Activated CD8-positive, alpha-beta memory T cell treated with anti-CD3 and anti-CD28 coated beads, Interleukin-2, amount 50 U/mL, for 24 hours (primary cell): ENCODE data around the gene HNRNPD.
"Not testable (repeated sequence)": the region's sequence is repeated elsewhere in the genome, so short reads cannot be mapped to it uniquely, and the experiment has no call there.

Source experiments
- DNase-seq: peaks from one replicate; pipeline ENCODE4 v3.0.0-alpha.2; 2020; ENCODE audit errors: extremely low read depth

Gene HNRNPD, protein sequence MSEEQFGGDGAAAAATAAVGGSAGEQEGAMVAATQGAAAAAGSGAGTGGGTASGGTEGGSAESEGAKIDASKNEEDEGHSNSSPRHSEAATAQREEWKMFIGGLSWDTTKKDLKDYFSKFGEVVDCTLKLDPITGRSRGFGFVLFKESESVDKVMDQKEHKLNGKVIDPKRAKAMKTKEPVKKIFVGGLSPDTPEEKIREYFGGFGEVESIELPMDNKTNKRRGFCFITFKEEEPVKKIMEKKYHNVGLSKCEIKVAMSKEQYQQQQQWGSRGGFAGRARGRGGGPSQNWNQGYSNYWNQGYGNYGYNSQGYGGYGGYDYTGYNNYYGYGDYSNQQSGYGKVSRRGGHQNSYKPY

DNA sequence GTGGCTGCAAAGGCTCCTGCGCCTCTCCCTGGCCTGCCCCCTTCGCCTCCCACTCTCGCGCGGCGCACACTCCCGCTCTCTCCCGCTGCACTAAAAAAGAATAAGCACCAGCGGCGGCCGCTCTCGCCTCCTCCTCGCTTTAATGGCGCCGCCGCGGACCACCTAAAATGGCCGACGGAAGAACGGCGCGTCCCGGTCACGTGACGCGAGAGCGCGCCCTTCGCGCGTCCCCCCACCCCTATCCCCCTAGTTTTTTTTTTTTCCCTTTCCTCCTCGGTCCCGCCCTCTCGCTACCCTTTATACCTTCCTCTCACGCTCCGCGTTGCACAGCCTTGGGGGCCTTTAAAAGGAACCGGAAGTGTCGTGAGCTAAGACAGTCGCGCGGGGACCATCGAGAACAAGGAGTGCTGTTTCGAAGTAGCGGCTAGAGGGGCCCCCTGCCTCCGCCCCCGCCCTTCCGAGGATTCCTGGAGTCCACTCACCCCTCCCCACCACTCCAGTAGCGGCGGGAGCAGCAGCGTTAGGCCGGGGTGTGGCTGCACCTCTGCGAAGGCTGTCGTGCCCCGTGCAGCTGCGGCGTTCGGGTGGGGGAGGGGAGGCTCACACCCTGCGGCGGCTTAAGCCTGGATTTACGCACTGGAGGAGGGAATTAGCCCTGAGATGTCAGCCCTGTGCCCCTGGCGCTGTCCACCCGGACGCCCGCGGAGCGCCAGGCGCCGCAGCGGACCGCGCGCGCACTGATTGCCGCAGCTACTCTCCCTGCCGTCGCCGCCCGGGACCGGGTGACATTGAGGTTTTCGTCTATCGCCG lies at the start of gene HNRNPD:
HNRNPD (minus strand) TSS at position 176 of the 810 bp plus-strand sequence. CDS start 313 bp downstream, outside the sequence.
- peak; percentile 83 for DNase-seq

DNA sequence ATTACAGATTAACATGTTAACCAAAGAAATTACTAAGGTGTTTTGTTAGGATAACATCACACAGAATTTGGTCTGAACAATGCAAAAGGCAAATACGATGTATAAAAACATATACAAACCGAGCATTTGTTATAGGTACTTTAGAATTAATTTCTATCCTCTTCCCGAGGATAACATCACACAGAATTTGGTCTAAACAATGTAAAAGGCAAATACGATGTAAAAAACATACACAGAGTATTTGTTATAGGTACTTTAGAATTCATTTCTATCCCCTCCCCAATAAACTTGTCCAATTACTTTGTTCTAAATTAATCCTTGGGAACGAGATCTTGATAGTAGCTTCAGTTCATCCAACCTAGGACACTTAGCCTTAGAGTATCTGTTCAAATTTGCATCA lies 48.8 kb upstream of the HNRNPD start:
- DNase-seq: no peak

DNA sequence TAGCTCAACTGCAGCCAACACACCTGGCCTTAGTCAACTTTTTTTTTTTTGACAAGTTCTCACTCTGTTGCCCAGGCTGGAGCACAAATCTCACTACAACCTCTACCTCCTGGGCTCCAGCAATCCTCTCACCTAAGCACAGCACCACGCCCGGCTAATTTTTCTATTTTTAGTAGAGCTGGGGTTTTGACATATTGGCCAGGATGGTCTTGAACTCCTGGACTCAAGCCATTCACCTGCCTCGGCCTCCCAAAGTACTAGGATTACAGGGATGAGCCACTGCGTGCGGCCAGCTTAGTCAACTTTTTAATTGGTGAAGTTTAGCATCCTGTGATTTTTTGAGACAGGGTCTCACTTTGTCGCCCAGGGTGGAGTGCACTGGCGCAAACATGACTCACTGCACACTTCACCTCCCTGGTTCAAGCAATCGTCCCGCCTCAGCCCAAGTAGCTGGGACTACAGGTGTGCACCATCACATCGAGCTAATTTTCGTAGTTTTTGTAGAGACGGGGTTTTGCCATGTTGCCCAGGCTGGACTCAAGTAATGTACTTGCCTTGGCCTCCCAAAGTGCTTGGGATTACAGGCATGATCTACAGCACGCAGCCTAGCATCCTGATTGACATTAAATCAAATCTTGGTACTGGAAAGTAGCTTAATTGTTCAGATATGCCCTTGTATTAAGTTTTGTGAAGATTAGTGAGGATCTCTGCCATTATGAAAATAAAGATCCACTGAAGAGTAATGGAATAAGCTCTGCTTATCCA lies 48.2 kb upstream of the HNRNPD start:
- no peak for DNase-seq

DNA sequence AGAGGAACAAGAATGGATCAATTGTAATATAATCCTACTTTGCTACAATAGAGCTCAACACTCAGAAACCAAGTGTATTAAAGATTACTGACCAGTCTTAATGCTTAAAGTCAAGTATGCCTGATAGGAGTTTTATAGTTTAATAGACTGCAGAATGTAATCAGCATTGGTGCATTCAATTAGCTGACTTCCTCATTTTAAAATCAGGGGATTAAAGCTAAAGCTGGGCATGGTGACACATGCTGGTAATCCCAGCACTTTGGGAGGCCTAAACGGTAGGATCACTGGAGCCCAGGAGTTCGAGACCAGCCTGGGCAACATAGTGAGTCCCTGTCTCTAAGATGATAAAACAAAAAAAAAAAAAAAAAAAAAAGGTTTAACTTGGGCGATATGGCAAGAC lies 45.7 kb upstream of the HNRNPD start:
- no peak for DNase-seq

DNA sequence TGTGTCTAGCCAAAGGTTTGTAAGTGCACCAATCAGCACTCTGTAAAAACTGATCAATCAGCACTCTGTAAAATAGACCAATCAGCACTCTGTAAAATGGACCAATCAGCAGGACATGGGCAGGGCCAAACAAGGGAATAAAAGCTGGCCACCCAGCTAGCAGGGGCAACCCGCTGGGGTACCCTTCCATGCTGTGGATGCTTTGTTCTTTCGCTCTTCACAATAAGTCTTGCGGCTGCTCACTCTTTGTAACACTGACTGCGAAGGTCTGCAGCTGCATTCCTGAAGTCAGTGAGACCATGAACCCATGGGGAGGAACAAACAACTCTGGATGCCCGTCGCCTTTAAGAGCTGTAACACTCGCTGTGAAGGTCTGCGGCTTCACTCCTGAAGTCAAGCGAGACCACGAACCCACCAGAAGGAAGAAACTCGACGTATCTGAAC lies 42.2 kb upstream of the HNRNPD start:
- DNase-seq: no peak

- DNase-seq: not testable (repeated sequence)
Observed at GRCh38 chr4:82415061-82415460, 41.3 kb upstream of the HNRNPD start.

DNA sequence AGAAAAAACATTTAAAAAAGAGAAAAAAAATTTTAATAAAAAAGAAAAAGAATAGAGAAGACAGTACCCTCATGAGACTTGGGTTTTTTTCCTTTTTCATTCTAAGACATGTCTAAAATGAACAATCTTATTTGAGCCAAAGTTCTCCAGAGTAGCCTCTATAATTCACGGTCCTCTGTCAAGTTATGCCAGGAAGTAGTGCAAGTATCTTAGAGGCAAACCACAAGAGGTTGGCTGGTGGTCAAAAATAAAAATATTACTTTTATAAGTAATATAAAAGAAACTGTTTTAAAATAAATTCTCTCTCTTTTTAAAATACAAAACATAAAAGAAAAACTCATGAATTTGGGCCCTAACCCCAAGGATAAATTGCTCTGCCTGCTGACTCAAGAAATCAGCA lies 29.9 kb upstream of the HNRNPD start:
- no peak for DNase-seq

- no peak for DNase-seq
Observed at GRCh38 chr4:82402196-82402775, 28.5 kb upstream of the HNRNPD start.

- DNase-seq: no peak
Observed at GRCh38 chr4:82401600-82401999, 27.8 kb upstream of the HNRNPD start.

- no peak for DNase-seq
Observed at GRCh38 chr4:82398263-82398662, 24.5 kb upstream of the HNRNPD start.

- DNase-seq: no peak
Observed at GRCh38 chr4:82397527-82397926, 23.7 kb upstream of the HNRNPD start.

DNA sequence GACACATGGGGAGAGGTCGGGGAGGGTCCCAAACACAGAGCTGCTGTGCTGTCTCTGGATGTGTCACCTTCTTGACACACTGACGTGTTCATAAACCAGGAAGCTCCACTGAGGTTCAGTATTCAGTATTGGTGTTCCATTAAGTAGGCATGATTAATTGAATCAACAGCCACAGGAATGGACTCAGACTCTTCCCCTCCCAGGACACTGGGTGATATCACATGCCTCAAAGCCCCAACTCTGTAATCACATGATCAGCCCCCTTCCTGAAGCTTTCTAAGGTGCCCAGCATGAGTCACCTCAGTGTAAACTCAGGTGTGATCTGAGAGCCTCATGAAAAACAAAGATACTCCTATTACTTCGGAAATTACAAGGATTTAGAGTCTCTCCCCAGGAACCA lies 21.1 kb upstream of the HNRNPD start:
- no peak for DNase-seq

DNA sequence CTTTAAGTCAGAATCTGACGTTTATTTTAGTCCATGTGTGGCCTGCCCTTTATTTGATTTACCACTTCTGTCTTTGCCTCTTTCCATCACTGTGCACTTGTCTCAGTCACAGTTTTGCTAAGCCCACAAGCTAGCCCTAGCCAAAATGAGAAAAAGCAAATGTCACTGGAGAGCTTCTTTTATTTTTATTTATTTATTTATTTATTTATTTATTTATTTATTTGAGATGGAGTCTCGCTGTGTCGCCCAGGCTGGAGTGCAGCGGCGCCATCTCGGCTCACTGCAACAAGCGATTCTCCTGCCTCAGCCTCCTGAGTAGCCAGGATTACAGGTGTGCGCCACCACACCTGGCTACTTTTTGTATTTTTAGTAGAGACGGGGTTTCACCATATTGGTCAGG lies 16.3 kb upstream of the HNRNPD start:
- DNase-seq: not testable (repeated sequence)

DNA sequence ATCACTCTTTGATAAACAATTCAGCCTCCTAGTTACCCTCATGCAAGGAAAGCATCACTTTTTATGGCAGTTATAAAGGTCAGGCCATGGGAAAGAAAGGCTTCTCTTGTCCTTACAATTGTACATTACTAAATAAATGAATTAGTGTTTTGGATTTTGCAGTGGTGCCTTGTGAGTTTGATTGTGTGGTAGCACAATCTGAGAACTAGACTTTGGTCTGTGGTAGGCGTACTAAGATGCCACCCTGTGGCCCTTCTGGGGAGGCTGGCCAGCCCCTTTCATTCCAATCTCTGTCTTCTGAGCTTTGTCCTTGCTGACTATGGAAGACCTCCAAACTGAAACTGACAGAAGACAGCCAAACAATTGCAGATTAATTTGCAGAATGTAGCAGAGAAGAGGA lies 14.6 kb upstream of the HNRNPD start:
- DNase-seq: no peak

- DNase-seq: not testable (repeated sequence)
Observed at GRCh38 chr4:82386312-82386711, 12.5 kb upstream of the HNRNPD start.

DNA sequence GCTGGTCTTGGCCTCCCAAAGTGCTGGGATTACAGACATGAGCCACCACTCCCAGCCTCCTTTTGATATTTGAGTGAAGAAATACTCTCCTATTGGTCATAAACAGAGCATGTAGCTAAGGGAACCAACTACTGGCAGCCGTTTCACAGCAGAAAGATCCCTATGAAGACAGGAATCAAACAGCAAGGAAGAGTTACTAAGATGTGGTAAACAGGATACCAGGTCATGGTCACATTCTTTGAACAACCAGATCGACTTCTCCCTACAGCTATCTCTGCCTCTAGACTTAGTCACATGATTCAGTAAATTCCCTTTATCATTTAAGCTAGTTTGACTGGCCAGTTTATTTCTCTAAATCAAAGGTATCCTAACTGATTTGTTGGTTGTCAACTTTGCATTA lies 9.0 kb upstream of the HNRNPD start:
- DNase-seq: no peak

GRCh38 chr4:82381661-82382296 lies 8.0 kb upstream of the HNRNPD start:
- DNase-seq: no peak

- DNase-seq: no peak
Observed at GRCh38 chr4:82381235-82381634, 7.4 kb upstream of the HNRNPD start.

DNA sequence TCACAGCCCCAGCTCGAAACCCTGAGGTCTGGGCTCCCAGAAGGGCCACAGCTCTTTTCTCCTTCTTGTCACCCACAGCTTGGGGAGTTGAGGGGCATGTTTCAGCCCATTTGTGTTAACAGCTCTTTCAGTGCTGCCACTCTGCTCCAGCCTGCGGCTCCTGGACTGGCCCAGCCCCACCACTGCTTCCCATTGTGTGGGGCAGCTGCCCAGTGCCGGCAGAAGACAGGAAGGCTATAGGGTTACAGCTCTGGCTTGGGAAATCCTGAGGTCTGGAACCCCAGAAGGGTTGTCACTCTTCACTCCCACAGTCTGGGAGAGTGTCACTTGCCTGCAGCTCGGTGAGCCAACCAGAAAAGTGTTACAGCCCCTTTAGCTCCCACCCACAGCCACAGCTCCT lies 7.0 kb upstream of the HNRNPD start:
- no peak for DNase-seq

GRCh38 chr4:82380344-82380743 lies 6.6 kb upstream of the HNRNPD start:
- DNase-seq: no peak

DNA sequence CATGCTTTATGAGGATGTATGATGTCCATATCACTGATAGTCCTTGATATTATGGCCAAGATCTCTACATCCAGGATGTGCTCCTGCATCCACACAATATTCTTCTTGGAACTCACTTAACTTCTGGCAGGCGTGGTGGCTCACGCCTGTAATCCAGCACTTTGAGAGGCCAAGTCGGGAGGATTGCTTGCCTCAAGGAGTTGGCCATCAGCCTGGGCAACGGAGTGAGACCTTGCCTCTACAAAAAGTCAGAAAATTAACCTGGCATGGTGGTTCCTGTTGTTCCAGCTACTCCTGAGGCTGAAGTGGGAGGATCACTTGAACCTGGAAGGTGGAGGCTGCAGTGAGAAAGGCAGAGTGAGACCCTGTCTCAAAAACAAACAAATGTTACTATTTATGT lies 2.3 kb upstream of the HNRNPD start:
- DNase-seq: no peak

DNA sequence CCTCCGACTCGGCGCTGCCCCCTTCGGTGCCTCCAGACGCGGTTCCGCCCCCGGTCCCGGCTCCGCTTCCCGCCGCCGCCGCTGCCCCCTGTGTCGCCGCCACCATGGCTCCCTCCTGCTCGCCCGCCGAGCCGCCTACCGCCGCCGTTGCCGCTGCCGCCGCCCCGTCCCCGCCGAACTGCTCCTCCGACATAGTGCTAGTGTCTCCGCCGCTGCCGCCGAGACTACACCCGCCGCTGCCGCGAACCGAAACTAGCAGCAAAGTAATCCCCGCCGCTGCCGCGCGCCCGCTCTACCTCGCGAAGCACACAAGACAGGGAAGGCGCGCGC lies 340 bp downstream of the HNRNPD start:
- DNase-seq: no peak
